ENCODE results near the gene ZNF492.
"Not testable (repeated sequence)": the region's sequence is repeated elsewhere in the genome, so short reads cannot be mapped to it uniquely, and the experiment has no call there.

ZNF492 gene

DNA sequence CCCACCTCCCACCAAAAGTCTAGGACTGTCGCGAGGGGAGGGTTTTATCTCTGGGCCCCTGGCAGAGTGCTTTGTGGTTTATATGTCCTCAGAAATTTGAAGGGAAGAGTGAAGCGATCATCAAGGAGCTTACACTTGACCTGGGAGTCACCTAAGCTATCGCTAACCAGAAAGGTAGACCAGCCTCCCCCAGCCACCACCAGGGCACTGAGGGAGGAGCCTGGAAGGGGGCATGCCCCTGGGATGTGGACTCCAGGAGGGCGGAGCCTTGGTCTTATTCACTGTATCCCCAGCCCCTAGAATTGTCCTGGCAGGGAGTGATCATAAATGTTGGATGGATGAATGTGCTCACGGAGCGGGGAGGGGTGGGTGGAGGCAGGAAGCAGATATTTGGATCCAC, 16.9 kb upstream of the ZNF492 start:
- DNase-seq (ENCODE audit: low read depth in 2 of 2) = not testable (repeated sequence)

DNA sequence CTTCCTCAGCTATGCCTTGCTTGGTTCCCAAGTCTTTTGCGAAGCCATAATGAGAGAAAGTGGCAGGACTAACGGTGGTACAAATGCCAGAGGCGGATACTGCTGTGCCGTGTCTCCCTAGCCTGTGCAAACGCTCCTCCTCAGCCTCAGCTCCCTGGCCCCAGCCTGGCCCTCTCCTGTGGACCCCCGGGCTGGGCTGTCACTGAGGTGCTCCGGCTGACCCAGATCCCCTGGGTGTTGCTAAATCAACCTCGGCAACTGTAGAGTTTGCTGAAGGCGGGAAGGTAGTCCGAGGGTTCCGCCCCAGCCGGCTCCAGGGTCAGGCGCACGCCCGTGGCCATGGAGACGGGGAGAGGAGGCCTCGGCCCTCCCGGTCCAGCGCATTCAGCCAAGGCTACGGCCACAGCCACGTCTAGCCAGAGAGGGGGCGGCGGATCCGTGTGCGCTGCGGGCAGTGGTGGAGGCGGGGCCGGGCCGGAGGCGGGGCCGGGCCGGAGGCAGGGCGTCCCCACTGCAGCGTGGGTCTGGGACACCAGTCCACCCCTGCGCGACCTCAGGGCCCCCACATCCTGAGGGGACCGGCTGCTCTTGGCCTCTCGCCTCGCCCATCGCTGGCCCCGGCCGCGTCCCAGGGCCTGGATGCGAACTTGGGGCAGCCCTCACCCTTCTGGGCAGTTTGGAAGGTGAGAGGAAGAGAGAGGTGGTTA, 16.4 kb upstream of the ZNF492 start:
- no peak for DNase-seq (ENCODE audit: low read depth in 2 of 2)

DNA sequence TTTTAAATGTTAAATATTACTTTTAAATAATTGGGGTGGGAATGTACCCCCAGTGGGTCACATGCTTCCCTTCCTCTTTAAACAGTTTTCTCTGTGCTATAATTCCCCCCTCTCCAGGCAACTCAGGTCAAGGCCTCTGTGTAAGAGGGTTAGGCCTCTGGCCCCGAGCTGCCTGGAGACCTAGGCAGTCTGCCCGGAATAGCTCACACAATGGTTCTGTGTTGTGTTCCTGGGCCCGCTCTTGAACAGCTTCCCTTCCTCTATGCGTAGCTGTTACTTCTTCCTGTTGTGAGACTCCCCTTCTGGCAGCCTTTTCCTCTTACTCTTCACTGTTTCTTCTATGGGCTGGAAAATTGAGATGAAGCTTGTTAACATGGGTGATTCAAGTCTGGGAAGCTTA, 14.8 kb upstream of the ZNF492 start:
- no peak for DNase-seq (ENCODE audit: low read depth in 2 of 2)

DNA sequence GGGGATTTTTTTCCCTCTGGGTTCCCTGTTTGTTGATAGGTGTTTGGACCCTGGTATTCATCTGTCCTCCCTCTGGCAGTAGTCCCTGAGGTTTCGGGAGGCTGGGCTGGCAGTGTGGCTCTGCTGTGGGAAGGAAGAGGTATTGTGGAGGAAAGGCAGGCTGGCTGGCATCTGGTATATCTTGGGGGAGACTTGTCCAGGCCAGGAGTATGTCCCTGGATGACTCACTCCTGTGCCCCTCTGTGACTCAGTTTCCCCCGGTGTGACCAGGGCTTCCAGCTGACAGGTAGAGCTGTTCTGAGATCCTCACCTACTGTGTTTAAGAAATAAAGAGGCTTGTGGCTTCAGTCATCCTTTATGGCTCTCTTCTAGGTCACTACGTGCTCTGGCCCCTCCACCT, 14.2 kb upstream of the ZNF492 start:
- no peak for DNase-seq (ENCODE audit: low read depth in 2 of 2)

DNA sequence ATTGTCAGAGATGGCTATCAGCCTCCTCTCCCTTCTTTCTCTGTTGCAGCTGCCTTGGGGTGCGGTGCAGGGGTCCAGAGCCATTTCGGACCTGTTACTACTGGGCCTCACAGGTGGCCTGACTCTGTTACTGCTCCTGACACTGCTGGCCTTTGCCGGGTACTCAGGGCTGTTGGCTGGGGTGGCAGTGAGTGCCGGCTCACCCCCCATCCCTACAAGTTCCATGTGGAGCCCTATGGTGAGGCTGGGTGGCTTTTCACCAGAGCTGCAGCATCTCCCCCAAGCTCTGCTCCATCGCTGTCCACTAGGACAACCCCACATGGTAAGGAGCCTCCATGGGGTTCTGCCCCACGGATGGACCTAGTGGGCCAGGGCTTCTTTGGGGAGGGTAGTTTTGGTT, 13.7 kb upstream of the ZNF492 start:
- DNase-seq (ENCODE audit: low read depth in 2 of 2) = no peak

DNA sequence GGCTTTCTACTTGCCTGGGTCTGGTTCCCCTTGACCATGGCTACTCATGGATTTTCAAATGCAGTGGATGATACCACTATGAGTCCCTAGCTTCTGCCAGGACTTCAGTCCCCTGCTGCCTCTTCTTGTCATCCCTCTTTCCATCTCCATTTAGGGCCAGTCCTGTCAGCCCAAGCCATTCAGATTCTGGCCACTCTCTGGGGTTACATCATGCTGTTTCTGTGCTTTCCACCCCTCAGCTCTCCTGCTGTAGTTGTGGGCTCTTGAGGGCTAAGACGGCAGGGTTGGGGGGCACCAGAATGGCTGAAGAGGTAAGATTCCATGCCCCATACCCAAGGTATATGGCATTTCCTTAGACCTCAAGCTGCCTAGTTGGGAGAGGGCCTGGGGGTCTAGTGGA, 13.2 kb upstream of the ZNF492 start:
- no peak for DNase-seq (ENCODE audit: low read depth in 2 of 2)

DNA sequence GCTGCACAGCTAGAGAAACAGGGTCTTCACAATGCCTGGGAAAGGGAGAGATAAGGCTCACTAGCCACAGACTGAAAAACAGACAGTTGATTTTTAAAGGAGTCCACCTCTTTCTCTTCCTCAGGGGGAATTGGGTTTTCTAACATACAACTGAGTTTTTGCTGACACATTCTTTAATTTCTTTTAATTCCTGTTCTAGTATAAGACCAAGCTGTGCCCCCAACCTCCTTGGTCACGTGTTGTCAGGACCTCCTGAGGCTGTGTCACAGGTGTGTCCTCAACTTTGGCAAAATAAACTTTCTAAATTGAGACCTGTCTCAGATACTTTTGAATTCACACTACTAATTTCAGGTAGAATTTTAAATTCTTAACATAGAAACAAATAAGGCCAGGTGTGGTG, 12.1 kb upstream of the ZNF492 start:
- DNase-seq (ENCODE audit: low read depth in 2 of 2) = no peak

DNA sequence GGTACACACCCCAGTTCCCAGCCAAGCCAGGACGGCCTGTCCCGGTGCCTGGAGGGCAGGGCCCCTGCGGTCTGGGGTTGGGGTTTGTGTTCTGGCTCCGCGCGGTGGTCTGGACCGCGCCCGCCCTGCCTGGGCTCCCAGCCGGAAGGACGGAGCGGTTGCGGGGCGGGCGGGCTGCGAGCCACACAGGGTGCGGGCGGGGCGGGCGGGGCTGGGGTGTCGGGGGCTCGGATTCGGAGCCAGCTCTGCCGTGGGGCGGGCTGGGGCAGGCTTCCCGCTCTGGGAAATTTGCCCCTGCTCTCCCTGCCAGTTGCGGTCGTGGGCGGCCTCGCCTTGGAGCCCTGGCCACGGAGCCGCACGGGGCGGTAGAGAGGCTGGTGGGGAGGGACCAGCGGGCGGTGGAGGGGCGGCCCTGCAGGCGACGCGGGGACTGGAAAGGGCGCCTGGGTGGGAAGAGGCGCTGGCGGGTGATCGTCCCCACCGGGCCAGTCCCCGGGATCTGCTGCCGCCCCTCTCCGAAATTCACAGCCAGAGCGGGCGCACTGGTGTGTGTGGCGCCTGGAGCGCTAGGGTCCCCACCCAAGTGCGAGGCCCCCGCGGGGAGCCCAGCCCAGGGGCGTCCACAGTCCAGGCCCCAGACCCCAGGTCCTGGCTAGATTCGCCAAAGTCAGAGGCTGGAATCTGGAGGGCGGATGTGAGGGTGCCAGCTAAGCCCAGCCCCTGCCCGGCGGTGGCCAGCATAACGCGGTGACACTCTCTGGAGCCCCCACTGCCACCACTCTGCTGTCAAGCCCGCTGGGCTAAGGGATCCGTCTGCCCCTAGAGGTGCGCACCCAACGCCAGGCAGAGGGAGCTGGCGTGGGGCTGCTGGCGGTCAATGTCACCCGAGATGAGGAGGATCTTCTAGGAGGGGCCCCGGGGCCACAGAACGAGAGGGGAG, 11.0 kb upstream of the ZNF492 start:
- DNase-seq (ENCODE audit: low read depth in 2 of 2) = no peak

DNA sequence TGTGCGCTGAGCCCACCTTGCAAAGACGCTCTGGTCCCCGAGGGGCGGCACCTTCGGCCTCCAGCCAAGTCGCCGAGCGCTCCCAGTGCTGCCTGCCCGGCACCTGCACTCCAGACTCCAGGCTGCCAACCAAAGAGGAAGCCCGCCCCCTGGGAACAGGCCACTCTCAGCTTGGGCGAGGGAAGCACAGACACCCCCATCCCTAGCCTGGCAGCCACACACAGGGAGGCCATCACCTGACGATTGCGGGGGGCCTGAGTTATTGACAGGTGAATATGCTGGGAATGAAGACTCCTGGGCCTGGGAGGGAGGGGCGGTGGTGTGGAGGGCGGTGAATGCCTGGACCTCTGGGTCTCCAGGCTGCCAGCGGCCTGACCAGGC, 10.3 kb upstream of the ZNF492 start:
- no peak for DNase-seq (ENCODE audit: low read depth in 2 of 2)

DNA sequence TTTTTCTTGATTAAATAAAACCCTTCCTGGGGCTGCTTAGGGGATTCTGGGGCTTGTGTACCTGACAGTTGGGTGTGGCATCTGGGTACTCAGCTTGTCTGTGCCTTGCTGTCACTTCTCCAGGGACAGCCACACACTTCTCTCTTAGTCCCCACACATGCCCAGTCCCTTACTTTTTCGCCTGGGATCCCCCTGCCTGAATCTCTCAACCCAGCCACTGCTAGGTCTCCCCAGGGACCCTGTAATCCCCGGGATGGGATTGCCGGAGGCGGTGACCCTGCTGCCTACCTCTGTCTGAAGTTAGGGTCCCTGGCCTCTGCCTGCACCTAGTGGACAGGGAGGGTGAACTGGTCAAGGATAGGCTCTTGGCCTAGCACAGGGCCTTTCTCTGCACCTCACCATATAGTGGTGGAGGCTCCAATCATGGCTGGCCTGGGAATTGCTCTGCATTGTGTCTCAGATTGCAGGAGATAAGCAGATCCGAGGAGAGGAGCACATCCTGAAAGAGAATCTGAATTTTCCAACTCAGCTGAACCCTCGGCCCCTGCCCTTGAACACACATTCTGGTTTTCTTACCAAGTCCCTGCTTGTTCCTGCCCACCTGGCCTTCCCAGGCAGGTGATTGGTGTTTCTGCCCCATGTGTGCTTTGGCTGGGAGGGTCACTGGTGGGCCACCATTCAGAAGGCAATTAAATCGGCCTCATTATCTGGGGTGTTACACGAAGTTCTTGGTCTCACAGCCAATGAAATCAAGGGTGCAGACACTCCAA, 8.7 kb upstream of the ZNF492 start:
- no peak for DNase-seq (ENCODE audit: low read depth in 2 of 2)

DNA sequence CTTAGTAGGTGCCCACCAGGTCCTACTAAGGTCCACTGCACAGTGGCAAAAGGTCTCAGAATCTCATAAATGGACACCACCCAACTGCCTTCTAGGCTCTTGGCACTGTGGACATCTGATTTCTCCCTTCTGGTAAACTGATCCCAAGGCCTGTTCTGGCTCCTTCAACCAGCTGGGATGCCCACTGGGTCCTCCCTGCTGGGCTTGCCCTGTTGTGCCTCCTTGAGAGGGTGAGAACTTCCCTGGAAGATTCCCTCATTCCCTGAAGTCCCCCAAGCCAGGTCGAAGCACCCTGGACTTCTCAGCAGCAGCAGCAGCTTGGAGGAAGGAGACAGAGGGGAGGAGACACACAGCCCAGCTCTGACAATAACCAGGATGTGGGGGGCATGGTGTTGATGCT, 6.6 kb upstream of the ZNF492 start:
- no peak for DNase-seq (ENCODE audit: low read depth in 2 of 2)

DNA sequence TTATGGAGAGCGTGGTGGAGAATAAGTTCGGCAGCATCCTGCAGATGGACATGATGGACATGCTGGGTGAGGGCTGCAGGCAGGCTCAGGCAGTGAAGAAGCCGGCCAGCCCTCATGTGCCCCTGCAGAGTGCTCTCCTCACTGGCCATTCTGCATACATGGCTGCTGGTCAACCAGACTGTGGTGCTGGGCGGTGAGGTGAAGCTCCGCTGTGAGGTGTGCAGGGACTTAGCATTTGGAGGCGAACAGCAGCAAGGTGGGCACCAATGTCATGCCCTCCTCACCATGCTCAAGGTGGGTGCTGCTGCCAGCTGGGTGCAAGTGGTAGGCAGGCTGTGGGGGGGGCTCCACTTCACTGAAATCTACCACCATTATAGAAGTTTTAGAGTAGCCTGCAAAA, 5.7 kb upstream of the ZNF492 start:
- no peak for DNase-seq (ENCODE audit: low read depth in 2 of 2)

DNA sequence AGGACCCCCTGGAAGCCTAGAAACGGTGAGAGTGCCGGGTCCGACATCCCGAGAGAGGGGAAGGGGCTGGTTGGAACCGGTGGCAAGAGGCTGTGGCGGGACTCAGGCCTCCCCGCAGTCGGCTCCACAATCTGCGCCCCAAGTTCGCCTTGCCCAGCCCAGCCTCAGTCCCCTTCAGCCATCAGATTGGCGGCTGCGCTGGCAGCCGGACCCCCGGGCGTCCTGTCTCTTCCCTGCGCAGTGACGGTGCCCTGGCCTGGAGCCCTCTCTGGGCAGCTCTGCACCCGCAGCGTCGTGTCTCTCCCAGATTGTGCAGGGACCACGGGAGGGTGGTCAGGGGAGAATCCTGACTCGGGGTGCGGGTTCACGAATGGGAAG, 315 bp downstream of the ZNF492 start:
- no peak for DNase-seq (ENCODE audit: low read depth in 2 of 2)

DNA sequence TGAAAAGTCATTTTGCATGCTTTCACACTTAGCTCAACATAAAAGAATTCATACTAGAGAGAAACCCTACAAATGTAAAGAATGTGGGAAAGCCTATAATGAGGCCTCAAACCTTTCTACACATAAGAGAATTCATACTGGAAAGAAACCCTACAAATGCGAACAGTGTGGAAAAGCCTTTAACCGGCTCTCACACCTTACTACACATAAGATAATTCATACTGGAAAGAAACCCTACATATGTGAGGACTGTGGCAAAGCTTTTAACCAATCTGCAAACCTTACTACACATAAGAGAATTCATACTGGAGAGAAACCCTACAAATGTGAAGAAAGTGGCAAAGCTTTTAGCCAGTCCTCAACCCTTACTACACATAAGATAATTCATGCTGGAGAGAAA, 51.4 kb downstream of the ZNF492 start:
- DNase-seq (ENCODE audit: low read depth in 2 of 2) = not testable (repeated sequence)

DNA sequence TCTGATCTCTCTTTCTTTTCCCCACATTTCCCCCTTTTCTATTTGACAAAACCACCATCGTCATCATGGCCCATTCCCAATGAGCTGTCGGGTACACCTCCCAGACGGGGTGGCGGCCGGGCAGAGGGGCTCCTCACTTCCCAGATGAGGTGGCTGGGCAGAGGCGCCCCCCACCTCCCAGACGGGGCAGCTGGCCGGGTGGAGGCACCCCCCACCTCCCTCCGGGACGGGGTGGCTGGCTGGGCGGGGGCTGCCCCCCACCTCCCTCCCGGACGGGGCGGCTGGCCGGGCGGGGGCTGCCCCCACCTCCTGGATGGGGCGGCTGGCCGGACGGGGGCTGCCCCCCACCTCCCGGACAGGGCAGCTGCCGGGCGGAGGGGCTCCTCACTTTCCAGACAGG, 68.5 kb downstream of the ZNF492 start:
- not testable (repeated sequence) for DNase-seq (ENCODE audit: low read depth in 2 of 2)

DNA sequence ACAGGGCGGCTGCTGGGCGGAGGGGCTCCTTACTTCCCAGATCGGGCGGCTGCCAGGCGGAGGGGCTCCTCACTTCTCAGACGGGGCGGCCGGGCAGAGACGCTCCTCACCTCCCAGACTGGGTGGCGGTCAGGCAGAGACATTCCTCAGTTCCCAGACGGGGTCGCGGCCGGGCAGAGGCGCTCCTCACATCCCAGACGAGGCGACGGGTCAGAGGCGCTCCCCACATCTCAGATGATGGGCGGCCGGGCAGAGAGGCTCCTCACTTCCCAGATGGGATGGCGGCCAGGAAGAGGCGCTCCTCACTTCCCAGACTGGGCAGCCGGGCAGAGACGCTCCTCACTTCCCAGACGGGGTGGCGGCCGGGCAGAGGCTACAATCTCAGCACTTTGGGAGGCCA, 69.0 kb downstream of the ZNF492 start:
- not testable (repeated sequence) for DNase-seq (ENCODE audit: low read depth in 2 of 2)

DNA sequence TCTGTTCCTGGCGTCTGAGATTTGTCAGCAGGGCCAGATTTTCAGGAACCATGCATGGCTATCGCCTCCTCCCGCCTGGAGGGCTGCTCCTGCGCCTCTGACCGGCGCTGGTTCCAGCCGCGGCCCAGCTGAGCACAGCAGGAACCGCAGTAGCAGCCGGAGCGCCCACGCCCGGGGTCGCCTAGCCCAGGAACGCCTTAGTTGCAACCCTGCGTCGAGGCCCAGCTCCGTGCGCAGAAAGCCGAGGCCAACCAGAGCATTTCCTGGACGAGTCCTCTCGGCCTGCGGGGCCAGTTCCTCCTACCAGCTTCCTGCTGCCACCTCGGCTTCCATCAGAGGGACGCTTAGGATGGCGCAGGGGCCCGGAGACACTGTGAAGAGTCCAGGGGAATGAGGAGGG, 74.9 kb downstream of the ZNF492 start:
- no peak for DNase-seq (ENCODE audit: low read depth in 2 of 2)
